PC-3 (cell line): ENCODE results near the gene PGLYRP4.

Experiments used
- CTCF ChIP-seq: fragments of 300-600 bp; sonication (generic); conservative IDR thresholded peaks from 2 replicates; pipeline ENCODE4 v1.5.1; 2017; ENCODE audit warnings: antibody characterized with exemption, low read depth, mild to moderate bottlenecking, low read length
- EZH2 ChIP-seq: fragments of 300-600 bp; sonication (generic); IDR thresholded peaks from one replicate; pipeline ENCODE4 v1.6.1; 2017; ENCODE audit warnings: antibody characterized with exemption, mild to moderate bottlenecking, low read length; ENCODE audit not compliant: unreplicated experiment

- TF ChIP-seq CTCF, result peak; percentile 75
- TF ChIP-seq EZH2, result no peak
Observed at GRCh38 chr1:153288634-153289275, 59.9 kb downstream of the PGLYRP4 start.
